Measurements from ENCODE around the gene MASP1.

- TF ChIP-seq CTCF (IDR thresholded peaks at IDR 0.05) (no peak), POLR2A (IDR thresholded peaks at IDR 0.05) (no peak)
These were observed 104.6 kb downstream of the MASP1 start for GRCh38 chr3:187186801-187187421.

Measured in lower leg skin (tissue), 3 donors.